Stimulated activated CD8-positive, alpha-beta memory T cell treated with anti-CD3 and anti-CD28 coated beads, Interleukin-15, amount 100 ng/mL, for 4 hours (primary cell): ENCODE results near the gene RDH8.

ENCODE experiments used
- DNase-seq, 2 donors: peaks; one replicate each; pipeline ENCODE4 v3.0.0-alpha.2; 2020; ENCODE audit warnings: low read depth in 2 of 2

Gene RDH8

DNA sequence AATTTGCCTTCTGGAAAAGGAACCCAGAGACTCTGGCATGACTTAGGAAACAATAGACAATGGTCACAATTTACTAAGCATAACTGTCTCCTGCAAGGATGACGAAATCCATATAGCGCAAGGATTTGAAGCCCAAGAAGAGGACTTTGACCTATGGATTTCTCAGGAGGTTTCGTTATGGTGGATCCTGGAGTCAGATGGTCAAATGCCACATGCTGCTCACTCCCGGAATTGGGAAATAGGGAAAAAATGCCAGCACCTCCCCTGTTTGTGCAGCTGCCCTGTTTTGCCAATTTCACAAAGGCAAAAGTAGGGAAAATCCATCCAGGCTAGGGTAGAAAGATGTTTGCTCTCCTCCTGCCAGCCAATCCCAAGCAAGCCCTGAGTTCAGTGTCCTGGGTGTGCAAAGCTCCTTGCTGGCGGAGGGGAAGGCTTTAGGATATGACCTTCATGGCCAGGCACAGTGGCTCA lies 23.4 kb downstream of the RDH8 start:
- no peak for DNase-seq

DNA sequence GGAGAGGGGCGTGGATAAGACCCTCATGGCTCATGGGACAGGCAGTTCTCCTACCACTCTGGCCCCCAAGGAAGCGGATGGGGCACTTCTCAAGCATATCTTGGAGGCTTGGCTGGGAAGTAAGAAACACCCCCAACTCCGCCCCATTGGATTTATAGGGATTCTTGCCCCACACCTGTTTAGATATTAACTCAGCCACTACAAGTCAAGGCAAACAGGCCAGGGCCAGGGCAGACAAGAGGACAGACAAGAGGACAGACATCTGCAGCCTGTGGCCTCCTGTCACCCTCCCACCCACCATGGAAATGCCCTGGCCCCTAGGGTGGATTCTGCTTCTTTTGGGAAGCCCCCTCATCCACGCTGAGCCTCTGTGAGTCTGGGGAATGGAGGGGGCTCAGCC lies 24.1 kb downstream of the RDH8 start:
- DNase-seq = no peak

DNA sequence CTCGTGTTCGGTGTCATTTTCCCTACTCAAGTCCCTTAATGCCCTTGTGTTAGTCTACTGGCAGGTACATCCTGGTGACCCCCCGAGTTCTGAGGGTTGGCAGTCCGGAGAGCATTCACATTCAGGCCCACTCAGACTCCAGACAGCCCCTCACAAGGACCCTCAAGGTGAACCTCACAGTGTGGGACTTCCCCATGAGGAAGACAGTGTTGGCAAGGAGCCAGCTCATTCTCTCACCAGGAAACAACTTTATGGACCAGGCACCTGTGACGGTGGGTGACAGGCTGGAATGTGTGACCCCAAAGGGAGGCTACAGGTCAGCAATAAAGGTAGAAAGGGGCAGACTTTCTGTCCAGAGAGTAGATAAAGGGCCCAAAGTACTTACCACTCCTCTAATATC lies 24.5 kb downstream of the RDH8 start:
- no peak for DNase-seq

DNA sequence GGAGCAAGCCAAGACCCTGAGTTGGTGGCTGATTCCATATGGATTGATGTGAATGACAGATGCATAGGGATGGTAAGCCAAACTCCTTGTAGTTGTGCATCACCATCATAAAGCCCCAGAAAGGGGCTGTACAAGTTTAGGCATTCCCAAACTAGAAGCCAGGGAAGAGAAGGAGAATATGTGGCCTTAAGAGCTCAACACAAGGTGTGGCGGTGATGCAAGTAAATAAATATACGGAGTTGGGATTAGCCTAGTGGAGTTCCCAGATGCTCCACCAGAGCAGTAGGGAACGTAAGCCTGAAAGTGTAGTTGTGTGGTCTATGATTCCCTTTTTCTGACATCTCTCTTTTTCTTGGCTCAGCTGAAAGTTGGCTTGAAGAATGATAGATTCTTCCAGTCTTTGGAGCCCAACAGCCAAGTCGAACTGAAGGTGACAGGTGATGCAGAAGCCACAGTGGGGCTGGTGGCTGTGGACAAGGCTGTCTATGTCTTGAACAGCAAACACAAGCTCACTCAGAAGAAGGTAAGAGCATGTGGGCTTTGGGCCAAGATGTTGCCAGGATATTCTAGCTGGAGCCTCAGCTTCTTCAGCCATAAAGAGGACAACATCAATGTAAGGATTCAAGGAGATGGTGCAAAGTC lies 30.1 kb downstream of the RDH8 start:
- DNase-seq = no peak

DNA sequence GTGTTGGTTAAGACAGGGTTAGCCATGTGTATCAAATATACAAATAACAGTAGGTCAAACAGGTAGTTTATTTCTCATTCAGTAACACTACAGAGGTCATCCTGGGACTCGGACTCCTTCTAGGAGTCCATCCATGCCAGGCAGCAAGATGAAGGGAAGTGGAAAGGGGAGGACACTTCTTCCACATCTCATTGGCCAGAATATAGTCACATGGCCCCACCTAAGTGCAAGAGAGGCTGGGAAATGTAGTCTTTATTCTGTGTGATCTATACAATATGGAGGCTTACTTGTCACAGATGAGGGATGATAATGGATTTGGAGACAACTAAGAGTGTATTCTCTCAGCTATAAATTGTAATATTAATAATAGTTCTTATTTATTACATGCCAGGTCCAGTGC lies 31.1 kb downstream of the RDH8 start:
- no peak for DNase-seq

DNA sequence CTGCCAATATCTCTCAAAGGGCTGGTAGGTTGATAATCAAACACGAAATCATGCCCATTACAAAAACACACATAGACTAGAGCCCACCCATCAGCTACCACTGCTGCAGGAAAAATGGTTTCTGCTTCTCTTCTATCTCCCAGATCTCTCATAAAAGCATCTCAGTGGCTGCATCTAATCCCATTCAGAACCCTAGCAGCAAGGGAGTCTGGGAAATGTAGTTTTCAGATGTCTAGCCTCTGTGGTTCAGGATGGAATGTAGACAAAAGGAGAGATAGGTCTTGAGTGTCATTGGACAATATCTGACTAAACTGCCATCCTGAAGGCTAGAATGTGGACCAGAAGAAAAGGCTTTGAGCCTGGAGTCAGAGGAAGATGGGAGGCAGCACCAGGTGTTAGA lies 32.1 kb downstream of the RDH8 start:
- no peak for DNase-seq

DNA sequence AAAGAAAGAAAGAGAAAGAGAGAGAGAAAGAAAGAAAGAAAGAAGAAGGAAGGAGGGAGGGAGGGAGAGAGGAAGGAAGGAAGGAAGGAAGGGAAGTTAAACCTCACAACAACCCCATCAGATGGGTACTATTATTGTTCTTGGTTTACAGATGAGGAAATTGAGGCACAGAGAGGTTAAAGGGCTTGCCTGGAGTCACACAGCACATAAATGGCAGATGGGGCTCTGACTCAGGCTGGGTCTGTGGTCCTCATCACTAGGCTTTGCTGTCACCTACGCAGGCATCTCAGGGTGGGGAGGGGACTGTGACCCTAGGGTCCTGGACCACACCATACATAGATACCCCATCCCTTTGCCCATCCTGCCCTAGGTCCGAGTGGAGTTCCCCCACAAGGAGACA lies 36.3 kb downstream of the RDH8 start:
- no peak for DNase-seq

DNA sequence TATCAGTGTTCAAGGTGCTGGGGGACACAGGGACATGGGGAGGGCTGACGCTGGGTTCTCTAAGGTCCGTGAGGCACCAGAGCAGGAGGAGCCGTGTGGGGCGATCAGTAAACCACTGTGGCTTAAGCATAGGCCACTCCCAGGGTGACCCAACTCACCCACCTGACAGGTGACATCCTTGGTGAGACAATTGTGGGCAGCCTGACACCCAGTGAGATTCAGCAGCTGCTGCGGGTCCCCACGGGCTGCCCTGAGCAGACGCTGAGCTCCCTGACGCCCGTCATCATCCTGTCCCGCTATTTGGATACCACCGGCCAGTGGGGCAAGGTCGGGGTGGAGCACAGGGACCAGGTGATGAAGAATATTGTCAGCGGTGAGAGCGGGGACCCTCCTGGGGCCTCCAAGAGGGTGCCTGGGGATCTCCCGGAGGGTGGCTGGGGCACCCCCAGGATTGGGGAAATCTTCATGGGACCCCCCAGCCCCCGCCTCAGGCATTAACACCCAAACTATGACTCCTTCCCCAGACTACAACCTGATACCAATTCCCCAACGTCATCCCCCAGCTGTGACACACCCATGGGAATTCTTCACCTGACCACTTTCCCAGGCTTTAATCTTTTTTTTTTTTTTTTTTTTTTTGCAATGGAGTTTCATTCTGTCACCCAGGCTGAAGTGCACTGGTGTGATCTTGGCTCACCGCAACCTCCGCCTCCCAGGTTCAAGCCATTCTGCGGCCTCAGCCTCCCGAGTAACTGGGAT lies 39.5 kb downstream of the RDH8 start:
- no peak for DNase-seq

DNA sequence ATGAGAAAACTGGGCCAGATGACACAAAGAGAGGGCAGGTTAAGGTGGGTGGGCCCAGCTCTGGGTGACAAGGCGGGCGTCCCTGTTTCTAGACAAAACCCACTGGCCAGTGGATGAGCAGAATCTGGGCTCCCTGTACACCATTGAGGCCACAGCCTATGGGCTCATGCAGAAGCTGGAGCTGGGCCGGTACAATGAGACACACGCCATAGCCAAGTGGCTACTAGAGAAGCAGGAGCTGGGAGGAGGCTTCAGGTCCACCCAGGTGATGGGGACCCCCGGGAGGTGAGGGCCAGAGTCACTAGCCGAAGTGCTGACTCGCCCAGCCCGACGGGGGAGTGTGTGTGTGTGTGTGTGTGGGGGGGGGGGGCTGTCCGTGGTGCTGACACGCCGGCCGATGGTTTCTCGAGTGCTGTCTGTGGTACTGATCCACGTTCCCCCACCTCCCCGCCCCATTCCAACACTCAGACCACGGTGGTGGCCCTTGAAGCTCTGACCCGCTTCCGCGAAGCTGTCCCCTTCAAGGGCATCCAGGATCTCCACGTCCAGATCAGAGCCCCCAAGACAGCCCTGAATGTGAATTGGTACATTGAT lies 48.5 kb downstream of the RDH8 start:
- no peak for DNase-seq

DNA sequence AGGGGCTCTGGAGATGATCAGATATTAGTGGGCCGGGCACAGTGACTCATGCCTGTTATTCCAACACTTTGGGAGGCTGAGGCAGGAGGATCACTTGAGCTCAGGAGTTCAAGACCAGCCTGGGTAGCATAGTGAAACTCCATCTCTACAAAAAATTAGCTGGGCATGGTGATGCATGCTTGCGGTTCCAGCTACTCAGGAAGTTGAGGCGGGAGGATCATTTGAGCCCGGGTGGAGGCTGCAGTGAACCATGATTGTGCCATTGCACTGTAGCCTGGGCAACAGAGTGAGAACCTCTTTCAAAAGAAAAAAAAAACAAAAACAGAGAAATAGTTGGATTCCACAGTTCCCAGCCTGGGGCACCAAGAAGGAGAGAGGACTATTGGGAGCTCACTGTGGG lies 54.9 kb downstream of the RDH8 start:
- DNase-seq = no peak

DNA sequence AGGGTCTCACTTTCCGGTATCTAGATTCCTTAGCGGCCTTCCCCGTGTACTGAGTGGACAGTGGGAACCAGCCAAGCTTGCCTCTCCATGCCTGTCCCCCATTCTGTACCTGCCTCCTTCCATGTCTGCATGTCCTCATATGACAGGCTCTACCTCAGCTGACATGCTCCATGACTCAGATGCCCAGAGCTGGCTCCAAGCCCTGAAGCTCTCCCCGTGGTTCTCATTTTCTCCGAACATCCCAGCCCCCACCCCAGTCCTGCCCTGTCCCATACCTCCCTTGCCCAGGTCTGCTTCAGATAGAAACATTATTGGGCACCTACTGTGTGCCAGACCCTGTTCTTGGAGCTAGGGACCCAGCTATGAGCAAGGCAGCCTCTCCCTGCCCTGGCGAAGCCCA lies 55.8 kb downstream of the RDH8 start:
- no peak for DNase-seq

DNA sequence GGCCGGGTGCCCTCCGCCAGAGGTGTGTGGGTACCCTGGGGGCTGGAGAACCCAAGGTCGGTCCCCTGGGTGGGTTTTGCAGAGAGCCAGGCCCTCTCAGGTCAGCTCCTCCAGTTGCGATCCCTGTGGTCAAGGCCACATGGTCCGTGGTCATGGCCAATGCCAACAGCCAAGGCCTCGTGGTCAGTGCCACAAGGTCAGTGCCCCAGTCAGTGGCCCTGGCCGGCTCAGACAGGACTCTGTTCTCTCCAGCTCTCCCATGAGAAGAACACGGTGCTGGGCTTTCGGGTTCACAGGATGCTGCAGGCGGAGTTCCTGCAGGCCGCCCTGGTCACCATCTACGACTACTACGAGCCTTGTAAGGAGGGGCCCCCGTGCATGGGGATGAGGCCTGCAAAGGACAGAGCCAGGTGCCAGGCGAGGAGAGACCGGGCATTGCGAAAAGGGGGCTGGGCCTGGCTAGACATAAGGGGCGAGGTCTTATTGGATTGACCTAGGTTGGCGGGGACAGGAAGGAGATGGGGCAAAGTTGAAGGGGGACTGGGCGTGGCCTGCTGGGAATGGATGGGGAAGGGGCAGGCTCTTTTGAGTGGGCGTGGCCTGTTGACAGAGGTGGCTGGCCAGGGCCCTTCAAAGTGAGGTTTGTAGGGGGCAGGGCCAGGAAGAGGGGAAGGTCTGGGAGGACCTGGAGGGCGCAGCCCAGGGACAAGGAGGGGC lies 57.6 kb downstream of the RDH8 start:
- DNase-seq = no peak
